SK-N-SH treated with all-trans-retinoic acid at 6 μM for 48 hours (cell line): ENCODE results near the gene CEP78.

Source experiments
- ATAC-seq: fragments of 200-7000 bp; cut with Tn5 transposase; 3 replicates; pipeline ENCODE4 v1.9.1; 2020; ENCODE audit warnings: mild to moderate bottlenecking, moderate library complexity
- ARNTL ChIP-seq: fragments of 450-650 bp; formaldehyde crosslinking; IDR thresholded peaks from 2 replicates; pipeline ENCODE4 v1.5.0; 2020; ENCODE audit warnings: low read depth, mild to moderate bottlenecking, moderate library complexity, borderline replicate concordance
- BACH2 ChIP-seq: fragments of 250-450 bp; sonication (Bioruptor Pico); IDR thresholded peaks from 2 replicates; pipeline ENCODE4 v1.9.0; 2021; ENCODE audit warnings: mild to moderate bottlenecking, borderline replicate concordance
- CSDC2 ChIP-seq: fragments of 250-450 bp; sonication (Bioruptor Pico); IDR thresholded peaks from 2 replicates; pipeline ENCODE4 v1.5.0; 2020; ENCODE audit warnings: mild to moderate bottlenecking, moderate library complexity
- ESRRG ChIP-seq: fragments of 250-450 bp; sonication (Bioruptor Pico); IDR thresholded peaks from 2 replicates; pipeline ENCODE4 v1.6.1; 2021; ENCODE audit warnings: mild to moderate bottlenecking
- GLIS3 ChIP-seq: fragments of 250-450 bp; sonication (Bioruptor Pico); IDR thresholded peaks from 2 replicates; pipeline ENCODE4 v1.5.0; 2020; ENCODE audit warnings: mild to moderate bottlenecking, moderate library complexity
- ISL1 ChIP-seq: fragments of 250-450 bp; sonication (Bioruptor Pico); IDR thresholded peaks from 2 replicates; pipeline ENCODE4 v2.1.2; 2022; ENCODE audit warnings: mild to moderate bottlenecking, moderate library complexity
- OSR1 ChIP-seq: fragments of 250-450 bp; sonication (Bioruptor Pico); IDR thresholded peaks from 2 replicates; pipeline ENCODE4 v1.8.0; 2022; ENCODE audit warnings: moderate library complexity, mild to moderate bottlenecking, inconsistent platforms
- PATZ1 ChIP-seq: fragments of 250-450 bp; sonication (Bioruptor Pico); IDR thresholded peaks from 2 replicates; pipeline ENCODE4 v1.8.0; 2020; ENCODE audit warnings: mild to moderate bottlenecking, moderate library complexity, borderline replicate concordance
- PPARA ChIP-seq: fragments of 250-450 bp; sonication (Bioruptor Pico); IDR thresholded peaks from 2 replicates; pipeline ENCODE4 v1.5.0; 2020; ENCODE audit warnings: mild to moderate bottlenecking, borderline replicate concordance
- RARB ChIP-seq: fragments of 250-450 bp; sonication (Bioruptor Pico); IDR thresholded peaks from 2 replicates; pipeline ENCODE4 v1.8.0; 2021; ENCODE audit warnings: mild to moderate bottlenecking, moderate library complexity
- SNAI2 ChIP-seq: fragments of 250-450 bp; sonication (Bioruptor Pico); IDR thresholded peaks from 2 replicates; pipeline ENCODE4 v1.5.0; 2020; ENCODE audit warnings: mild to moderate bottlenecking, moderate library complexity
- TCF4 ChIP-seq: fragments of 250-450 bp; sonication (Bioruptor Pico); IDR thresholded peaks from 2 replicates; pipeline ENCODE4 v1.8.0; 2021; ENCODE audit warnings: mild to moderate bottlenecking, moderate library complexity, borderline replicate concordance
- ZFP3 ChIP-seq: fragments of 250-450 bp; sonication (Bioruptor Pico); IDR thresholded peaks from 2 replicates; pipeline ENCODE4 v1.5.0; 2020; ENCODE audit warnings: mild to moderate bottlenecking, moderate library complexity
- ZNF565 ChIP-seq: fragments of 450-650 bp; formaldehyde crosslinking; conservative IDR thresholded peaks from 2 replicates; pipeline ENCODE4 v1.5.0; 2020; ENCODE audit warnings: low read depth, mild to moderate bottlenecking, moderate library complexity
- ZNF70 ChIP-seq: fragments of 450-650 bp; formaldehyde crosslinking; IDR thresholded peaks from 2 replicates; pipeline ENCODE4 v1.5.0; 2020; ENCODE audit warnings: mild to moderate bottlenecking, moderate library complexity
- ZNF8 ChIP-seq: fragments of 450-650 bp; formaldehyde crosslinking; IDR thresholded peaks from 2 replicates; pipeline ENCODE4 v1.5.0; 2020; ENCODE audit warnings: mild to moderate bottlenecking, moderate library complexity
- TF ChIP-seq, protein P1 (sequence below): fragments of 250-450 bp; sonication (Bioruptor Pico); IDR thresholded peaks from 2 replicates; pipeline ENCODE4 v1.5.1; 2021; ENCODE audit warnings: mild to moderate bottlenecking, moderate library complexity
- TF ChIP-seq, protein P2 (sequence below): fragments of 250-450 bp; sonication (Bioruptor Pico); IDR thresholded peaks from 2 replicates; pipeline ENCODE4 v1.5.1; 2020; ENCODE audit warnings: low read depth, mild to moderate bottlenecking, moderate library complexity
- TF ChIP-seq, protein P3 (sequence below): fragments of 250-450 bp; sonication (Bioruptor Pico); IDR thresholded peaks from 2 replicates; pipeline ENCODE4 v1.5.0; 2020; ENCODE audit warnings: mild to moderate bottlenecking, moderate library complexity

The CEP78 gene

GRCh38 chr9:78320875-78321496 lies 85.1 kb downstream of the CEP78 start (continued):
- no peak for TF ChIP-seq BACH2 (CRISPR knock-in tag)

- TF ChIP-seq, protein P1, sequence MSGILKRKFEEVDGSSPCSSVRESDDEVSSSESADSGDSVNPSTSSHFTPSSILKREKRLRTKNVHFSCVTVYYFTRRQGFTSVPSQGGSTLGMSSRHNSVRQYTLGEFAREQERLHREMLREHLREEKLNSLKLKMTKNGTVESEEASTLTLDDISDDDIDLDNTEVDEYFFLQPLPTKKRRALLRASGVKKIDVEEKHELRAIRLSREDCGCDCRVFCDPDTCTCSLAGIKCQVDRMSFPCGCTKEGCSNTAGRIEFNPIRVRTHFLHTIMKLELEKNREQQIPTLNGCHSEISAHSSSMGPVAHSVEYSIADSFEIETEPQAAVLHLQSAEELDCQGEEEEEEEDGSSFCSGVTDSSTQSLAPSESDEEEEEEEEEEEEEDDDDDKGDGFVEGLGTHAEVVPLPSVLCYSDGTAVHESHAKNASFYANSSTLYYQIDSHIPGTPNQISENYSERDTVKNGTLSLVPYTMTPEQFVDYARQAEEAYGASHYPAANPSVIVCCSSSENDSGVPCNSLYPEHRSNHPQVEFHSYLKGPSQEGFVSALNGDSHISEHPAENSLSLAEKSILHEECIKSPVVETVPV (CRISPR knock-in tag) = no peak
- TF ChIP-seq ZNF70 (CRISPR knock-in tag) (no peak), PATZ1 (no peak), RARB (CRISPR knock-in tag) (no peak), SNAI2 (CRISPR knock-in tag) (no peak), BACH2 (CRISPR knock-in tag) (no peak), ZNF8 (no peak), ARNTL (CRISPR knock-in tag) (no peak), ZNF565 (CRISPR knock-in tag) (no peak), TCF4 (CRISPR knock-in tag) (no peak), ESRRG (CRISPR knock-in tag) (no peak), ZFP3 (CRISPR knock-in tag) (no peak), CSDC2 (CRISPR knock-in tag) (no peak), OSR1 (no peak)
- TF ChIP-seq, protein P2, sequence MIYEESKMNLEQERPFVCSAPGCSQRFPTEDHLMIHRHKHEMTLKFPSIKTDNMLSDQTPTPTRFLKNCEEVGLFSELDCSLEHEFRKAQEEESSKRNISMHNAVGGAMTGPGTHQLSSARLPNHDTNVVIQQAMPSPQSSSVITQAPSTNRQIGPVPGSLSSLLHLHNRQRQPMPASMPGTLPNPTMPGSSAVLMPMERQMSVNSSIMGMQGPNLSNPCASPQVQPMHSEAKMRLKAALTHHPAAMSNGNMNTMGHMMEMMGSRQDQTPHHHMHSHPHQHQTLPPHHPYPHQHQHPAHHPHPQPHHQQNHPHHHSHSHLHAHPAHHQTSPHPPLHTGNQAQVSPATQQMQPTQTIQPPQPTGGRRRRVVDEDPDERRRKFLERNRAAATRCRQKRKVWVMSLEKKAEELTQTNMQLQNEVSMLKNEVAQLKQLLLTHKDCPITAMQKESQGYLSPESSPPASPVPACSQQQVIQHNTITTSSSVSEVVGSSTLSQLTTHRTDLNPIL (CRISPR knock-in tag) = no peak
- TF ChIP-seq, protein P3, sequence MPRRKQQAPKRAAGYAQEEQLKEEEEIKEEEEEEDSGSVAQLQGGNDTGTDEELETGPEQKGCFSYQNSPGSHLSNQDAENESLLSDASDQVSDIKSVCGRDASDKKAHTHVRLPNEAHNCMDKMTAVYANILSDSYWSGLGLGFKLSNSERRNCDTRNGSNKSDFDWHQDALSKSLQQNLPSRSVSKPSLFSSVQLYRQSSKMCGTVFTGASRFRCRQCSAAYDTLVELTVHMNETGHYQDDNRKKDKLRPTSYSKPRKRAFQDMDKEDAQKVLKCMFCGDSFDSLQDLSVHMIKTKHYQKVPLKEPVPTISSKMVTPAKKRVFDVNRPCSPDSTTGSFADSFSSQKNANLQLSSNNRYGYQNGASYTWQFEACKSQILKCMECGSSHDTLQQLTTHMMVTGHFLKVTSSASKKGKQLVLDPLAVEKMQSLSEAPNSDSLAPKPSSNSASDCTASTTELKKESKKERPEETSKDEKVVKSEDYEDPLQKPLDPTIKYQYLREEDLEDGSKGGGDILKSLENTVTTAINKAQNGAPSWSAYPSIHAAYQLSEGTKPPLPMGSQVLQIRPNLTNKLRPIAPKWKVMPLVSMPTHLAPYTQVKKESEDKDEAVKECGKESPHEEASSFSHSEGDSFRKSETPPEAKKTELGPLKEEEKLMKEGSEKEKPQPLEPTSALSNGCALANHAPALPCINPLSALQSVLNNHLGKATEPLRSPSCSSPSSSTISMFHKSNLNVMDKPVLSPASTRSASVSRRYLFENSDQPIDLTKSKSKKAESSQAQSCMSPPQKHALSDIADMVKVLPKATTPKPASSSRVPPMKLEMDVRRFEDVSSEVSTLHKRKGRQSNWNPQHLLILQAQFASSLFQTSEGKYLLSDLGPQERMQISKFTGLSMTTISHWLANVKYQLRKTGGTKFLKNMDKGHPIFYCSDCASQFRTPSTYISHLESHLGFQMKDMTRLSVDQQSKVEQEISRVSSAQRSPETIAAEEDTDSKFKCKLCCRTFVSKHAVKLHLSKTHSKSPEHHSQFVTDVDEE = no peak
- ATAC-seq = no peak
Measured at GRCh38 chr9:78321505-78321904, 85.6 kb downstream of the CEP78 start.

- no peak for ATAC-seq
- TF ChIP-seq PATZ1 (no peak), GLIS3 (CRISPR knock-in tag) (no peak), RARB (CRISPR knock-in tag) (no peak), ZNF70 (CRISPR knock-in tag) (no peak), BACH2 (CRISPR knock-in tag) (no peak), ISL1 (CRISPR knock-in tag) (no peak)
Measured at GRCh38 chr9:78324068-78324650, 88.3 kb downstream of the CEP78 start.

GRCh38 chr9:78324682-78325081 lies 88.8 kb downstream of the CEP78 start:
- ATAC-seq = no peak
- TF ChIP-seq PATZ1 (no peak), TCF4 (CRISPR knock-in tag) (no peak), ZNF8 (no peak), SNAI2 (CRISPR knock-in tag) (no peak), ESRRG (CRISPR knock-in tag) (no peak), PPARA (no peak)
- TF ChIP-seq, protein P3 = no peak
